ENCODE measurements around the gene RAB5B.

Gene RAB5B

DNA sequence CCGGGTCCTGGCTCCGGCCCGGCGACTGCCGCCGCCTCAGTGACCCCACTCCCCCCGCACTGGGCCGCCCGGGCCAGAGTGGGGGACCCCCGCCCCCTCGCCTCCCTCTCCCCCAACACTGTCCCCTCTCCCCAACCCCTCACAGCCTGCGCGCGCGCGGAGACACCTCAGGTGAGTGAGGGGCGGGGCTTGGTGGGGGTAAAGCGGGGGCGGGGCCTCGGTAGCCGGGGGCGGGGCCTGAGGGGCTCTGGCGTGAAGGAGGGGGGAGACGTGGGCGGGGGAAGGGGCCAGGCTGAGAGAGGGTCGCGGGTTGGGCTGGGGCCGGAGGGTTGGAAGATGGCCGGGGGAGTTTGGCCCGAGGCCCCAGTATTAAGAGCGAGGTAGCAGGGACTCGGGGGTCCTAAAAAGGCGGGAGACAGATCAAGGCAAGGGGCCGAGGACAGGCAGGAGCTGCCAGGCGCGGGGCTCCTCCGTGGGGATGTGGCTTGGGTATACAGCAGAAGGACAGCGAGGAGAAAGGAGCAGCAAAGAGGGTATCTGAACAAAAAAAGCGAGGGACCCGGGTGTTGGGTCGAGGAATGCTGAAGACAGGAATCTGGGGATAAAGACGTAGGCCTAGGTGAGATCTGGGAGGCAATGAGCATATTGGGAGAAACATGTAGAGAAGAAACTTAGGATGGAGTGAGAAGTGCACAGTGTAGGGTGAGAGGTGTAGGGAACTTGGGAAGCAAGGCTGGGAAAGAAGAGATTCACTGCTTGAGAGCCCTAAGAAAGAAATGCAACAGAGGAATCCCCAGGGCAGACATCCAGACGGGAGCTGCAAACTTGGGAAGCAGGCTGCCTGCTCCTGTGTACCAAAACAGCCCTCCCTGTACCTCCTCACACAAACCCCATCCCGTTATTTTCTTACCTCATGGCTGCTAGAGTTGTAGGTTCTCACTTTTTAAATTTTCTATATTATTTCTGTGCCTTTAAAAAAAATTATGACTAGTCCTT is 34.0 kb downstream of the RAB5B start:
- H3K4me3 ChIP-seq (ENCODE audit: low read depth, low read length): peak overlapping the region; percentile 63
- DNase-seq (ENCODE audit: low read depth): no peak

DNA sequence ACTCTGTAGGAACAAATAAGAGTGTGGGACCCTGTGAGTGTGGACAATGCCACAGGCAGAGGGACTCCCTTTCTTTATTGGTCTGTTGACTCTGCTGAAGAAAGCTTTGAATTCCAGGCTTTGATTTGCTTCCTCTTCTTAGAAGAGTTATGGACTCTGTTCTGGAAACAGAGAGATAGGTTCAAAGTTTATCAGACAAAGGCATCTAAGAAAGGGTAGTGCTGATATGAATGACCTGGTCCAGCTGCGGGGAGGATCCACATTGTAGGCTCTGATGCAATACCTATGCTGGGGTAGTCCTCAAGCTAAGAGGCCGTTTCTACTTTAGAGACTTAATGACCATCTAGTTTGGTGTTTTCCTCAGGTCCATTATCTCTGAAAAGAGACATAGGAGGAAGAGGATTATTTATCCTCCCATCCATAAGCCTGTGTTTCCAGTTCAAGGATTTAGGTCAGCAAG is 36.3 kb downstream of the RAB5B start:
- no peak overlapping the region for H3K4me3 ChIP-seq (ENCODE audit: low read depth, low read length)
- DNase-seq (ENCODE audit: low read depth): no peak

DNA sequence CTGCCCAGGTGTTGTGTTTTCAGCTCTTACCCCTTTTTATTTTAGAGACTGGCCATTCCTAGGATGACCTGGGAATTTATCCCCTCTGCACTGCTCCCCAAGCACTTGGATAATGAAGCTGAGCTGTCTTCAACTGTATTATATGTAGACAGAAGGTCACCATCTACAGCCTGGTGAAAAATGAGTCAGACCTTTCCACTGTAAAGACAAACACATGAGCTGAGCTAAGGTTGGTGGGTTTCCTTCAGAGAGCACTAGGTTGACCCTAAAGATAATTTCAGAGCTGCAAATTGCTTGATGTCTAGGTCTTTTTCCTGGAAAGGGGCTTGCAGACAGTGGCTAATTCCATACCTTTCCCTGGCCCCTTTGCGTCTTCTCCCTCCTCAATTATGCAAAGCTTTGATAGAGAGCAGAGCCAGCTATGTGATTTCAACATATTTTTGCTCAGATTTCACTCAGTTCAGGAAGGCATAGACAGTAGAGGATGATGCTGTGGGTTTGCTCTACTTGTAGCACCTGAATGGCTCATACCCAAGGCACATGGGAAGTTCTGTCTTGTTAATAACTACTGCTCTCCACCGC is 37.7 kb downstream of the RAB5B start:
- no peak for DNase-seq (ENCODE audit: low read depth)
- H3K4me3 ChIP-seq (ENCODE audit: low read depth, low read length): no peak overlapping the region

DNA sequence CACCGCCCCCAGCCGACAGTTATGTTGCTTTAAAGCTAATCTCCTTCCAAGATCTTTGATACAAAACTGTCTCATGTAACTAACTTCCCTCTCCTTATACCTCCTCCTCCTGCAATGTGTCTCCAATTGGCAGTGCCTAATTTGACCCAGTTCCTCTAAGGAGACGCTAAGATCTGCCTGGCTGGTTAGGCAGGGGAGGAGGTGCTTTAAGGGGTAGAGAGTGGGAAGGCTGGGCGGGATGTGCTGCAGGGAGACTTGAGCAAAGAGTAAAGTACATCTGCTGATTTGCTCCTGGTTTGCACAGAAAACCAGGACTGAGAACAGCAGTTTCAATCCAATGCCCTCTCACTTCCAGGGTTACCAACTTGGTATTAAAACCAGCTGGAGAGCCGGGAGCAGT is 39.6 kb downstream of the RAB5B start:
- no peak overlapping the region for H3K4me3 ChIP-seq (ENCODE audit: low read depth, low read length)
- no peak for DNase-seq (ENCODE audit: low read depth)

DNA sequence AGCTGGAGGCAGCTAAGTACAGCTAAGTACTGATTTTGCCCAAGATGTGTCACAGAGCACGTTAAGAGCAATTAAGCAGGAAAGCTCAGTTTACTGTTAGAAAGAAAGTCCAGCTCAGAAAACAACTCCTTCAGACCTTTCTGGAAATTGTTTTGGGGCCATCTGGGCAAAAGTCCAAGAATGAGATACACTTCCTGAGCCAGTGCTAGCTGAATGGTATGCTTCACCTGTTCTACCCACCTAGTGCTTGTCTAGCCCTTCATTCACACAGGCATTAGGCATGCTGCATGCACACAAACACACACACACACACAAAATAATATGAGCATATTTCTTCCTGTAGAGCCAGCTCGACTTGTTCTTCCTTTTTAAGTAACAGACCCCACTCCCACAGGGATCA is 40.3 kb downstream of the RAB5B start:
- no peak overlapping the region for H3K4me3 ChIP-seq (ENCODE audit: low read depth, low read length)
- DNase-seq (ENCODE audit: low read depth): no peak

DNA sequence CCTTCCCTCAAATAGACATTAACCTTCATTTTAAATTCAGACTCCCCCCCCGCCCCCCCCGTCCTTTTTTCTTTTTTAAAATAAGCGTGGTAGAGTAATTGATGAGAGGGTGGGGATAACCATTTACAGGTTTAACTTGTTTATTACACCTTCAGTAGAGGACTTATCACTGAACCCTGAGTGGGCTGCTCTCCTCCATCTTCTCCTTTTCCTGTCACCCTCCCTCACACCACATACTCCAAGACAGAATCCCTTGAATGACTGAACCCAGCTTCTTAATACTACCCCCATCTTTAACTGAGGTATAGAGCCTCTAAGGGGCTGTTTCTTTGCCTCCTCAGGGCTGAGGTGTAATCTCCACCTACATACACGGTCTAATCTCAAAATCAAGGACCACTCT is 43.3 kb downstream of the RAB5B start:
- no peak overlapping the region for H3K4me3 ChIP-seq (ENCODE audit: low read depth, low read length)
- no peak for DNase-seq (ENCODE audit: low read depth)

DNA sequence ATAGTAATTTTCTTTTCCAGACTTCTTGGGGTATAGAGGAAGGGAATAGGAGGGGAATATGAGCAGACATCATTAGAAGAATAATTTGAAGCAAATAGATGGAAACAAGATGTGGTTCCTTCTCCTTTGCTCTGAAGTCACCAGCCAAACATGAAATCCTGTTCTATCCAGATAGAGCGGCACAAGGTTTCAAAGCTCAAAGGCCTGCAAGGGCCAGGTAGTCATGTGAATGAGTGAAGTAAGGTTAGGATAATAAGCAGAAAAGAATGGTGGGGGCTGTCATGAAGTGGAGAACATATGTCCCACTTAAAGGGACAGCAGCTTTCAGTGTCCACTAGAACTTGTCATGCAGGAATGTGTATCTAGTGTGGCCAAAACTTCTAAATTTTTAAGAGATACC is 44.5 kb downstream of the RAB5B start:
- H3K4me3 ChIP-seq (ENCODE audit: low read depth, low read length): no peak overlapping the region
- DNase-seq (ENCODE audit: low read depth): no peak

DNA sequence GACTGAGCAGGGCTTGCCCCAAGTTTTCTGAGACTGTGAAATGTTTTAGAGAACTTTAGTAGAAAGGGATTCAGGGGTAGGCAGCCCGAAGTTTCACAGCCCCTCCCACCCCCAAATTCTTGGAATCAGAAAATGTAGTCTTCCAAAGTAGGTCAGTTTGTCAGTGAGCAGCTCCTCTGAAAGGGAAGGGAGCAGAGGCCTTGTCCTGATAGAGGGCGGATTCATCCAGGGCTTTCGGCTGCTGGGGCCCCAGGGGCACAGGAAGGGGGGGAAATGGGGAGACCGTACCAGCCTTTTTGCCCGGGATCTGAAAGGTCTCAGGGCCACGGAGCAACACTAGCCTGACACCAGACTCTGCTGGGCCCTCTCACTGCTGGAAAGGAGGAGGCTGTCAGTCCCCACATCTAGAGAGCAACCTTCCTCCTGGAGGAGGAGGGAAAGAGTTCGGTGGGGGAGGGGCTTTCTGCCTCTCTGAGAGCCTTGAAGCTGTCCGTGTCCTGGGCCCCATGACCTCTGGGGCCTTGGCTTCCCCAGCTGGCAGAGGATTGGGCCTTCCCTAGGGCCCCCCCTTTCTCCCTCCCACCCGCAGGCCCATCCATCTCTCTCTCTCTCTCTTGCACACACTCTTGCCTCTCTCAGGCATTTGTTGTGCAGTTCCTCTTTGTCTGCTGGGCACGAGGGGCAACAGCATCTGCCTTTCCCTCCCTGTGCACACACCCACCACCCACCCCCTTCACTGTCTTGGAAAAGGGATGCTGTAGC is 46.7 kb downstream of the RAB5B start, which contains the start of gene IKZF4:
IKZF4 (plus strand) TSS at position 621 of the 762 bp plus-strand sequence. CDS start 451 bp downstream, outside the sequence.
- no peak for DNase-seq (ENCODE audit: low read depth)
- peak within 1 kb of the TSS; percentile 29 for H3K4me3 ChIP-seq (ENCODE audit: low read depth, low read length)

DNA sequence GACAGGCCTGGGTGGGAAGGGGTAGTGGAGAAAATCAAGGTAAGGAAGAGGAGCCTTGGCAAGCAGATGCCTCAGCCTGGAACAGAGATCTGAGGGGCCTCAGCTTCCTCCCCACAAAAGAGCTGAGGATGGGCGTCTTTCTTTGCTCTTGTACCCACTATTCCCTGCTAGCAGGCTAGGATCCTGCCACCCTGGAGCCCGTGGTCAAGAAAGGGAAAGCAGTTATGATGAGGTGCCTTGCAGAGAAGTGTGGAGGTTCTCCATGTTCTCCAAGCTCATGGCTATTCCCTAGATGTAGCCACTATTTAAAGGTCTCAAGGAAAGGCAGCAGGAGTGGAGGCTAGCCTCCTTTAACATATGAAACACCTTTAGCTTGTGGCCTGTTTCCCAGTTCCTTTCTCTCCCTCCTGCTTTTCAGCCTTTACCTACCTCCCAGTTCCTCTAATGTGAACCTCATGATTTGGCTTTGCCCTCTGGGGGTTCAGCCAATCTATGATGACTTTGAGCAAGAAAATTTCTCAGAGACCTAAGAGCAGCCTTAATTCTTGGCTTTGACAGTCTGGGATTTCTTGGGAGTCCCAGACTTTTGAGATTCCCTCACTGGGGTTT is 48.1 kb downstream of the RAB5B start:
- peak overlapping the region; percentile 29 for H3K4me3 ChIP-seq (ENCODE audit: low read depth, low read length)
- DNase-seq (ENCODE audit: low read depth): no peak

DNA sequence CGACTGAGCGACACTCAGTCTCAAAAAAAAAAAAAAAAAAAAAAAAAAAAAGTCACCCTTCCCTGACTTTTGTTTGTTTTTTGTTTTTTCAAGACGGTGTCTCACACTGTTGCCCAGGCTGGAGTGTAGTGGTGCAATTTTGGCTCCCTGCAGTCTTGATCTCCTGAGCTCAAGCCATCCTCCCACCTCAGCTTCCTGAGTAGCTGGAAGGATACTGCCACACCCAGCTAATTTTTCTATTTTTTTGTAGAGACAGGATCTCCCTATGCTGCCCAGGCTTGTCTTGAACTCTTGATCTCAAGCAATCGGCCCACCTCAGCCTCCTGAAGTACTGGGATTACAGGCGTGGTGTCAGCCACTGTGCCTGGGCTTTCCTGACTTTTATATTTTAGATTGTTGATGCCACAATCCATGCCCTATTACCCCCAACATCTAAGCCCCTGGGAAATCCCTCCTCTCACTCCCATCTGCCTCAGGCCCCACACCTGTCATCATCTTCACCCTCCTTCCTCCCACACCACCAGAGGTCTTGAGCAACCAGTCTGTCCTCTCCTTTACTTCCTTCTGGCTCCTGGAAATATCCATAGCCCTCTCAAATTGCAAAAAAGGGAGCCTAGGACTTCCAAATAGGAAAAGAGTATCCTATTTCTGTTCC is 54.8 kb downstream of the RAB5B start:
- no peak for DNase-seq (ENCODE audit: low read depth)
- no peak overlapping the region for H3K4me3 ChIP-seq (ENCODE audit: low read depth, low read length)

DNA sequence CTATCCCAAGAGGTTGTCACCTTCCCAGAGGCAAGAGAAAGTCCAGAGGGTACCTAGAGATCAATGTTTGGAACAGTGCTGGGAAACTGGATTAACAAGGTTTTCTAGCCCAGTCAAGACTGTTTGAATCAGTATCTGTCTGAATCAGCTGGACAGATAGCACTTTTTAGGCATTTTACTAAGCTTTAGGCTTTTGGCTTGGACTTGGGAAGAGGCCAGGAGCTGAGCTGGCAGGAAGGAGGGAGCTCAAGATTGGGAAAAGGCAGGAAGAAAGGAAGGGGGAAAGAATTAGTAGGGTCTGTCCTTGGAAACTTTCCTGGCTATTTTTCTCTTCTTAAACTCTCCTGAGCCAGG is 55.3 kb downstream of the RAB5B start:
- no peak for DNase-seq (ENCODE audit: low read depth)
- H3K4me3 ChIP-seq (ENCODE audit: low read depth, low read length): no peak overlapping the region

DNA sequence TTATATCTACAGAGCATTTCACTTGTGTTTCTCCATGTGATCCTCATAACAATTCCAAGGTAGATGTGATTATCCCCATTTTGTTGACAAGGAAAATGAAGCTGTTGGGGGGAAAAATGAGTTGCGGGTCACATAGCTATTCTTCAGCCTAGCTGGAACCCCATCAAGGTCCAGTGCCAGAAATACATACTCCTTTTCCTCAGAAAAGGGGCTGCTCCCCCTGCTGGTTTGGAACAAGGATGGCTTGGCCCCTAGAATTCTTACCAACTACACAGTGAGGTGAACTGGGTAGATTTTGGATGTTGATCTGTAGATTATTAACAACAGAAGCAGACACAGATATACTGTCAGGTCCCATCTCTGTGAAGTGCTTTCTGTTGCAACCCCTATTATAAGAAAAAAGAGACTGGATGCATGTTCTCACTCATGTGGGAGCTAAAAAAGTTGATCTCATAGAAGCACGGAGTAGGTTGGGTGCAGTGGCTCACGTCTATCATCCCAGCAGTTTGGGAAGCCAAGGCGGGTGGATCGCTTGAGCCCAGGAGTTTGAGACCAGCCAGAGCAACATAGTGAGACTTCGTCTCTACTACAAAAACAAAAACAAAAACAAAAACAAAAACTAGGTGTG is 55.9 kb downstream of the RAB5B start:
- H3K4me3 ChIP-seq (ENCODE audit: low read depth, low read length): no peak overlapping the region
- no peak for DNase-seq (ENCODE audit: low read depth)

DNA sequence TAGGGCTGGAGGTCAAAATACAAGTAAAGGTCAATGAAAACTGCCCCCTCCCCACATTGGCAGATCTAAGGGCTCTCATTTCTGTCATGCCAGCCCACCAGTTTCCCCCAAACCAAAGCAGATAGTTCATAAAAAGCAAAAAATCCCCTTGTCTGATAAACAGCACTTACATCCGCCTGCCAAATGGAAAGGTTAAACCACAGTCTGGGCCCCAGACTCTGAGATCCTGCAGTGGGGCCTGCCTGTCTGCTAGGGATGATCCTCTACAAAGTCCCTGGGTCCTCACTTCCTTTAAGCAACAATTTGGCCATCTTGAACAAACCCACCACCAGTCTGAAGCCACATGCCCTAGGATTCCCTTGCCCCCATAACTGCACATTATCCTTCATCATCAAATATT is 58.1 kb downstream of the RAB5B start:
- no peak overlapping the region for H3K4me3 ChIP-seq (ENCODE audit: low read depth, low read length)
- no peak for DNase-seq (ENCODE audit: low read depth)

DNA sequence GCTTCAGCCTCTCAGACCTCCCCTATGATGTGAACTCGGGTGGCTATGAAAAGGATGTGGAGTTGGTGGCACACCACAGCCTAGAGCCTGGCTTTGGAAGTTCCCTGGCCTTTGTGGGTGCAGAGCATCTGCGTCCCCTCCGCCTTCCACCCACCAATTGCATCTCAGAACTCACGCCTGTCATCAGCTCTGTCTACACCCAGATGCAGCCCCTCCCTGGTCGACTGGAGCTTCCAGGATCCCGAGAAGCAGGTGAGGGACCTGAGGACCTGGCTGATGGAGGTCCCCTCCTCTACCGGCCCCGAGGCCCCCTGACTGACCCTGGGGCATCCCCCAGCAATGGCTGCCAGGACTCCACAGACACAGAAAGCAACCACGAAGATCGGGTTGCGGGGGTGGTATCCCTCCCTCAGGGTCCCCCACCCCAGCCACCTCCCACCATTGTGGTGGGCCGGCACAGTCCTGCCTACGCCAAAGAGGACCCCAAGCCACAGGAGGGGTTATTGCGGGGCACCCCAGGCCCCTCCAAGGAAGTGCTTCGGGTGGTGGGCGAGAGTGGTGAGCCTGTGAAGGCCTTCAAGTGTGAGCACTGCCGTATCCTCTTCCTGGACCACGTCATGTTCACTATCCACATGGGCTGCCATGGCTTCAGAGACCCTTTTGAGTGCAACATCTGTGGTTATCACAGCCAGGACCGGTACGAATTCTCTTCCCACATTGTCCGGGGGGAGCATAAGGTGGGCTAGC is 60.9 kb downstream of the RAB5B start:
- no peak overlapping the region for H3K4me3 ChIP-seq (ENCODE audit: low read depth, low read length)
- no peak for DNase-seq (ENCODE audit: low read depth)

DNA sequence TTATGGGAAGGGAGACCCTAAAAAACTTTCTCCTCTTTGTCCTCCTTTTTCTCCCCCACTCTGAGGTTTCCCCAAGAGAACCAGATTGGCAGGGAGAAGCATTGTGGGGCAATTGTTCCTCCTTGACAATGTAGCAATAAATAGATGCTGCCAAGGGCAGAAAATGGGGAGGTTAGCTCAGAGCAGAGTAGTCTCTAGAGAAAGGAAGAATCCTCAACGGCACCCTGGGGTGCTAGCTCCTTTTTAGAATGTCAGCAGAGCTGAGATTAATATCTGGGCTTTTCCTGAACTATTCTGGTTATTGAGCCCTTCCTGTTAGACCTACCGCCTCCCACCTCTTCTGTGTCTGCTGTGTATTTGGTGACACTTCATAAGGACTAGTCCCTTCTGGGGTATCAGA is 63.3 kb downstream of the RAB5B start:
- DNase-seq (ENCODE audit: low read depth): no peak
- H3K4me3 ChIP-seq (ENCODE audit: low read depth, low read length): no peak overlapping the region

DNA sequence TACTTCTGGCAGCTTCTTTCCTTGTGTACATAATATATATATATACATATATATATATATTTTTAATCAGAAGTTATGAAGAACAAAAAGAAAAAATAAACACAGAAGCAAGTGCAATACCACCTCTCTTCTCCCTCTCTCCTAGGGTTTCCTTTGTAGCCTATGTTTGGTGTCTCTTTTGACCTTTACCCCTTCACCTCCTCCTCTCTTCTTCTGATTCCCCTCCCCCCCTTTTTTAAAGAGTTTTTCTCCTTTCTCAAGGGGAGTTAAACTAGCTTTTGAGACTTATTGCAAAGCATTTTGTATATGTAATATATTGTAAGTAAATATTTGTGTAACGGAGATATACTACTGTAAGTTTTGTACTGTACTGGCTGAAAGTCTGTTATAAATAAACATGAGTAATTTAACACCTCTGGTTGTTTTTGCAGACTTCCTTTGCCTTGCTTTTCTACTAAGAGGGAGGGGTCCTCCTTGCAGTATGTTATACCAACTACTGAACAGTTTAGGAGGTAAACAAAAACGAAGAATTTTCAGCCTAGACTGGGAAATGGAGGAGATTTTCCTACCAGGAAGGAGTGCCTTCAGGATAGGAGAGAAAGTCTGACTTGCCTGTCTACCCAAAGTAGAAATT is 64.3 kb downstream of the RAB5B start:
- no peak for DNase-seq (ENCODE audit: low read depth)
- no peak overlapping the region for H3K4me3 ChIP-seq (ENCODE audit: low read depth, low read length)

DNA sequence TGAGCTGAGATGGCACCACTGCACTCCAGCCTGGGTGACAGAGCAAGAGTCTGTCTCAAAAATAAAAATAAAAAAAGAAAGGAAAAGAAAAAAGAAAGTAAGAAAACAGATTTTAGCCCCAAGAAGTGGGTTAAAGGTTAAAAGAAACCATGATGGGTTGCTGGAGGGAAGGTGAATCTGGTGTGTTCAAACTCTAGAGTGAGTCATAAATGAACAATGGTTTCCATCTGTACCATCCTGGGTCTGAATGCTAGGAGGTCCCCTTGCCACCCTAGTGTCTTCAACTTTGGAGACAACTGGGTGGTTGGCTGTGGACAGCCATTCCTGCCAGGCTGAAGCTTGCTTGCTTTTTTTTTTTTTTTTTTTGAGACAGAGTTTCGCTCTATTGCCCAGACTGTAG is 66.3 kb downstream of the RAB5B start:
- DNase-seq (ENCODE audit: low read depth): no peak
- no peak overlapping the region for H3K4me3 ChIP-seq (ENCODE audit: low read depth, low read length)
